ENCODE measurements around the gene CDH24. TPM values are rescaled to one million over a fixed set of nuclear protein-coding genes. Genes with fewer than 3 reads are reported as not detected.

Gene CDH24
- total and polyA plus RNA-seq, 9 of the 15 experiments (the other 6 are each of a cell fraction or from before 2014, with no cell fraction given), result 0.04 to 16.2 (median 4.9) TPM

DNA sequence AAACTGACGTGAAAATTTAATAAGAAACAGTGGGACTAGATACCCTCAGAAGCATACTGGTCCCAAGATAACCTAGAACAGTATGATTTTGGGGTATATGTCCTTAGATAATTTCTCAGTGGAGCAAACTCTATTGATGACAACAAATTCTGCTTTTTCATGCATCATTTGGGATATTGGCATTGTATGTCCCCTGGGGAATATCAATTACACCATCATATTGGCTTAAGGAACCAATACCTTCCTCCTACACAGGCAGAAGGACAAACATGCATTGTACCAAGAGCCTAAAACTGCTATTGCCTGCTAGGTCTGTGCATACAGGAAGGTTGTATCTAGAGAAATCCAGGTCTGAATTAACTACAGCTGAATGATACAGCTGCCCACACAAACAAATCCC lies 17.6 kb upstream of the CDH24 start:
- Histone ChIP-seq H3K27me3 (ENCODE audit: control insufficient read depth in 2 of 2, insufficient read depth in 2 of 2, low read length in 2 of 2) (no peaks in the 10 kb centered on the region), H3K36me3 (ENCODE audit: control insufficient read depth, insufficient read depth, low read length) (peaks cover 77% of the 10 kb centered on the region), H3K4me1 (replicated peaks in 1 of 2; ENCODE audit: control insufficient read depth in 2 of 2, insufficient read depth in 2 of 2, low read length in 2 of 2) (peaks cover 26 to 41% of the 10 kb centered on the region in 2 experiments), H3K4me2 (ENCODE audit: insufficient read depth, low read length) (no peak overlapping the region), H3K9me1 (ENCODE audit: control insufficient read depth, insufficient read depth, low read length) (no peaks in the 10 kb centered on the region), H3K79me2 (ENCODE audit: control insufficient read depth, insufficient read depth, low read length) (peaks cover 34% of the 10 kb centered on the region), H3K4me3 (no peak overlapping the region), H3K9me3 (replicated peaks; ENCODE audit: control insufficient read depth, insufficient read depth, low read depth, low read length) (no peaks in the 10 kb centered on the region), H2AFZ (ENCODE audit: low read depth, low read length) (no peak overlapping the region), H4K20me1 (replicated peaks; ENCODE audit: control insufficient read depth, insufficient read depth, low read length) (no peaks in the 10 kb centered on the region), H3K9ac (ENCODE audit: insufficient read depth in 1 of 2, low read depth in 2 of 2, low read length in 2 of 2) (no peak overlapping the region), H3K27ac (ENCODE audit: extremely low read depth, low read depth, low read length) (no peak overlapping the region)
- DNase-seq (ENCODE audit: extremely low read depth in 1 of 4, low spot score in 3 of 4), result no peak
- FAIRE-seq, result no peak
- no TSS peak for BruUV-seq (replicated peaks)
- WGBS (ENCODE audit: insufficient coverage, low coverage, missing lambda C conversion rate), result 85% methylated on average over 1 of the region's 1 CpG
- no peak for ATAC-seq
- ChIA-PET POLR2A (interaction anchor here (0.7 to 1.5 kb wide), 3 partner anchors 8 to 204 kb away, joined by 3 read pairs; partner anchors contain the start of gene LRP10), CTCF (ENCODE audit: low intra/inter-chr PET ratio) (interaction anchor here (0.6 to 1.4 kb wide), 2 partner anchors 35 to 86 kb away, joined by 4 to 6 read pairs; no protein-coding TSS in a partner anchor)
- intact Hi-C loops (cut with micrococcal nuclease) (no loop called here), in situ Hi-C loops (cut with MboI) (no loop called here)
- TF ChIP-seq IRF2 (CRISPR knock-in tag; IDR thresholded peaks at IDR 0.05), result no peak
- no peak for TF ChIP-seq ZEB2 (IDR thresholded peaks at IDR 0.05)
- no peak for TF ChIP-seq ZNF699 (CRISPR knock-in tag; IDR thresholded peaks at IDR 0.05; ENCODE audit: insufficient replicate concordance)
- no peak for TF ChIP-seq PHTF2 (CRISPR knock-in tag; IDR thresholded peaks at IDR 0.05)
- no peak for TF ChIP-seq JUNB (CRISPR knock-in tag; conservative IDR thresholded peaks at IDR 0.05)
- no peak for TF ChIP-seq ZNF449 (CRISPR knock-in tag; IDR thresholded peaks at IDR 0.05)
- TF ChIP-seq ETS2 (tag; IDR thresholded peaks at IDR 0.05; ENCODE audit: borderline replicate concordance, poor library complexity, severe bottlenecking), result no peak
- no peak for TF ChIP-seq NFATC3 (IDR thresholded peaks at IDR 0.05)
- TF ChIP-seq XRCC3 (IDR thresholded peaks at IDR 0.05), result no peak
- TF ChIP-seq HDAC6 (IDR thresholded peaks at IDR 0.05; ENCODE audit: low read depth, low read length), result no peak
- TF ChIP-seq CREB1 (IDR thresholded peaks at IDR 0.05), result no peak
- no peak for TF ChIP-seq CREB1 (CRISPR knock-in tag; IDR thresholded peaks at IDR 0.05)
- TF ChIP-seq ZBTB1 (CRISPR knock-in tag; IDR thresholded peaks at IDR 0.05; ENCODE audit: borderline replicate concordance, low read depth), result no peak
- no peak for TF ChIP-seq CBX5 (IDR thresholded peaks at IDR 0.05; ENCODE audit: borderline replicate concordance, low read depth)
- TF ChIP-seq, protein P1, sequence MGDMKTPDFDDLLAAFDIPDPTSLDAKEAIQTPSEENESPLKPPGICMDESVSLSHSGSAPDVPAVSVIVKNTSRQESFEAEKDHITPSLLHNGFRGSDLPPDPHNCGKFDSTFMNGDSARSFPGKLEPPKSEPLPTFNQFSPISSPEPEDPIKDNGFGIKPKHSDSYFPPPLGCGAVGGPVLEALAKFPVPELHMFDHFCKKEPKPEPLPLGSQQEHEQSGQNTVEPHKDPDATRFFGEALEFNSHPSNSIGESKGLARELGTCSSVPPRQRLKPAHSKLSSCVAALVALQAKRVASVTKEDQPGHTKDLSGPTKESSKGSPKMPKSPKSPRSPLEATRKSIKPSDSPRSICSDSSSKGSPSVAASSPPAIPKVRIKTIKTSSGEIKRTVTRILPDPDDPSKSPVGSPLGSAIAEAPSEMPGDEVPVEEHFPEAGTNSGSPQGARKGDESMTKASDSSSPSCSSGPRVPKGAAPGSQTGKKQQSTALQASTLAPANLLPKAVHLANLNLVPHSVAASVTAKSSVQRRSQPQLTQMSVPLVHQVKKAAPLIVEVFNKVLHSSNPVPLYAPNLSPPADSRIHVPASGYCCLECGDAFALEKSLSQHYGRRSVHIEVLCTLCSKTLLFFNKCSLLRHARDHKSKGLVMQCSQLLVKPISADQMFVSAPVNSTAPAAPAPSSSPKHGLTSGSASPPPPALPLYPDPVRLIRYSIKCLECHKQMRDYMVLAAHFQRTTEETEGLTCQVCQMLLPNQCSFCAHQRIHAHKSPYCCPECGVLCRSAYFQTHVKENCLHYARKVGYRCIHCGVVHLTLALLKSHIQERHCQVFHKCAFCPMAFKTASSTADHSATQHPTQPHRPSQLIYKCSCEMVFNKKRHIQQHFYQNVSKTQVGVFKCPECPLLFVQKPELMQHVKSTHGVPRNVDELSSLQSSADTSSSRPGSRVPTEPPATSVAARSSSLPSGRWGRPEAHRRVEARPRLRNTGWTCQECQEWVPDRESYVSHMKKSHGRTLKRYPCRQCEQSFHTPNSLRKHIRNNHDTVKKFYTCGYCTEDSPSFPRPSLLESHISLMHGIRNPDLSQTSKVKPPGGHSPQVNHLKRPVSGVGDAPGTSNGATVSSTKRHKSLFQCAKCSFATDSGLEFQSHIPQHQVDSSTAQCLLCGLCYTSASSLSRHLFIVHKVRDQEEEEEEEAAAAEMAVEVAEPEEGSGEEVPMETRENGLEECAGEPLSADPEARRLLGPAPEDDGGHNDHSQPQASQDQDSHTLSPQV (IDR thresholded peaks at IDR 0.05), result no peak
- TF ChIP-seq ZNF639 (CRISPR knock-in tag; conservative IDR thresholded peaks at IDR 0.05 in 1 of 2, IDR thresholded peaks at IDR 0.05 in 1 of 2), result no peak
- no peak for TF ChIP-seq HNRNPLL (IDR thresholded peaks at IDR 0.05; ENCODE audit: low read depth, low read length, poor library complexity, severe bottlenecking)
